Suprapubic skin (tissue), 4 donors: ENCODE measurements around the gene CDH4. TPM values are rescaled to one million over a fixed set of nuclear protein-coding genes. Genes with fewer than 3 reads are reported as not detected.

Source experiments
- DNase-seq, 2 donors: peaks; one replicate each; pipeline ENCODE4 v3.0.0-alpha.2; 2019; ENCODE audit warnings: low spot score in 2 of 2
- H3K27ac ChIP-seq: fragments of 200-600 bp; sonication (generic); one replicate; pipeline ENCODE4 v1.5.1; 2019
- H3K27me3 ChIP-seq: fragments of 200-600 bp; sonication (generic); one replicate; pipeline ENCODE4 v1.5.1; 2019
- H3K36me3 ChIP-seq: fragments of 200-600 bp; sonication (generic); one replicate; pipeline ENCODE4 v1.5.1; 2019
- H3K4me1 ChIP-seq: fragments of 200-600 bp; sonication (generic); one replicate; pipeline ENCODE4 v1.5.1; 2019
- H3K4me3 ChIP-seq: fragments of 200-600 bp; sonication (generic); one replicate; pipeline ENCODE4 v1.5.1; 2019; ENCODE audit warnings: mild to moderate bottlenecking
- H3K9me3 ChIP-seq: fragments of 200-600 bp; sonication (generic); one replicate; pipeline ENCODE4 v1.5.1; 2019
- EP300 ChIP-seq: sonication (generic); formaldehyde crosslinking; IDR thresholded peaks from one replicate; pipeline ENCODE4 v1.6.1; 2017; ENCODE audit warnings: antibody characterized with exemption
- POLR2A ChIP-seq, 2 donors: fragments of 450-650 bp; IDR thresholded peaks; one replicate each; pipeline ENCODE4 v1.6.1; 2017; ENCODE audit warnings: antibody characterized with exemption in 2 of 2, mild to moderate bottlenecking in 2 of 2, moderate library complexity in 2 of 2
- POLR2AphosphoS5 ChIP-seq, 3 donors: sonication (generic); formaldehyde crosslinking; IDR thresholded peaks; one replicate each; pipeline ENCODE4 v1.6.1; 2017; ENCODE audit warnings: antibody characterized with exemption in 3 of 3
- WGBS: methylation state at CpG from one replicate; pipeline ENCODE4 v1.1.5; 2018; 5-methylcytosine and 5-hydroxymethylcytosine counted together
- total RNA-seq, 4 donors: library from RNA; depleted of rRNA; stranded (reverse); fragments of >200 nt; gene quantifications; one replicate each; pipeline ENCODE4 v1.1.0, GENCODE V29; 2016
- TF ChIP-seq, protein P1 (sequence below), 2 donors: fragments of 200-600 bp in 1 of 2; fragments of 450-650 bp in 1 of 2; sonication (generic) in 1 of 2; IDR thresholded peaks; one replicate each; pipeline ENCODE4 v1.5.1; 2016 to 2019; ENCODE audit warnings: antibody characterized with exemption in 2 of 2, mild to moderate bottlenecking in 1 of 2, moderate library complexity in 1 of 2

The CDH4 gene
- total RNA-seq, 4 donors from 2014 or later = 0.91 to 5.9 (median 2.6) TPM

DNA sequence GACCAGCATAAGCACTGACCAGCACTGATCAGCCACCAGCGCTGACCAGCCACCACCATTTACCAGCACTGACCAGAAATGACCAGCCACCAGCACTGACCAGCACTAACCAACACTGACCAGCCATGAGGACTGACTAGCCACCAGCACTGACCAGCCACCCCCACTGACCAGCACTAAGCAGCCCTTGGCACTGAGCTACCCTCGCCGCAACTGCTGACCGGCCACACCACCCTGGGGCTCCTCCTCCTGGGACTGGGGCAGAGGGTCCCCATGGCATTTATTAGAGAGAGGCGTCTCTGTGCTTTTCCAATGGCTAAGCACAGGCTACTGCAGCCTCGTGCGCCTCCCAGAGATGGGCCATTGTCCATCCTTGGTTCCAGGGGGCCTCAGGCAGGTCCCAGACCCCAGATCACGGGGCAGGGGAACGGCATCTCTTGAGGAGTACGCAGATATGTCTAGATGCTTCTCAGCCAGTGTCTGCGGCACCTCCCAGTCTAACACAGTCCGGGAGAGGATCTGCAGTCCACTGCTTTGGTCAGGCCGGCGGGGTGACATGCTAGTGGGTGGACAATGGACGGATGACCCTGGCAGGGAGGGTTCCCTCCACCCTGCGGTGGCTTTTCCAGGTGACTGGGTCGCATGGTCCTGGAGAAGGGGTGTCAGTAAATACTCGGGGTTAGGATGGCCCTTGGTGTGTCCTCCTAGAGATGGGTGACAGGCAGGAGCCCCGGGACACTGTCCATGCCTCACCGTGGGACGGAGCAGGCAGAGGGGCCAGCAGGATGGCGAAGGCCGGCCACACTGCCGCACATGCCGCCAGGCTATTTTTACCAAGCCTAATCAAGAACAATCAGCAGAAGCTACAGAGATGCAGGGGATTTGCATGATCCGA lies 645.6 kb downstream of the CDH4 start:
- no peak for DNase-seq
- H3K9me3 ChIP-seq = no peaks in the 10 kb centered on the region
- H3K27me3 ChIP-seq = peaks cover 71% of the 10 kb centered on the region
- H3K36me3 ChIP-seq = no peaks in the 10 kb centered on the region
- 91% methylated on average over 4 of the region's 26 CpGs for WGBS
- H3K27ac ChIP-seq = no peak overlapping the region
- TF ChIP-seq EP300 (no peak), POLR2AphosphoS5 (IDR thresholded peaks at IDR 0.05) (no peak), POLR2A (IDR thresholded peaks at IDR 0.05) (no peak)
- TF ChIP-seq, protein P1, sequence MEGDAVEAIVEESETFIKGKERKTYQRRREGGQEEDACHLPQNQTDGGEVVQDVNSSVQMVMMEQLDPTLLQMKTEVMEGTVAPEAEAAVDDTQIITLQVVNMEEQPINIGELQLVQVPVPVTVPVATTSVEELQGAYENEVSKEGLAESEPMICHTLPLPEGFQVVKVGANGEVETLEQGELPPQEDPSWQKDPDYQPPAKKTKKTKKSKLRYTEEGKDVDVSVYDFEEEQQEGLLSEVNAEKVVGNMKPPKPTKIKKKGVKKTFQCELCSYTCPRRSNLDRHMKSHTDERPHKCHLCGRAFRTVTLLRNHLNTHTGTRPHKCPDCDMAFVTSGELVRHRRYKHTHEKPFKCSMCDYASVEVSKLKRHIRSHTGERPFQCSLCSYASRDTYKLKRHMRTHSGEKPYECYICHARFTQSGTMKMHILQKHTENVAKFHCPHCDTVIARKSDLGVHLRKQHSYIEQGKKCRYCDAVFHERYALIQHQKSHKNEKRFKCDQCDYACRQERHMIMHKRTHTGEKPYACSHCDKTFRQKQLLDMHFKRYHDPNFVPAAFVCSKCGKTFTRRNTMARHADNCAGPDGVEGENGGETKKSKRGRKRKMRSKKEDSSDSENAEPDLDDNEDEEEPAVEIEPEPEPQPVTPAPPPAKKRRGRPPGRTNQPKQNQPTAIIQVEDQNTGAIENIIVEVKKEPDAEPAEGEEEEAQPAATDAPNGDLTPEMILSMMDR (IDR thresholded peaks at IDR 0.05) = no peak
- no peak overlapping the region for H3K4me3 ChIP-seq
- H3K4me1 ChIP-seq = peaks cover 4% of the 10 kb centered on the region

DNA sequence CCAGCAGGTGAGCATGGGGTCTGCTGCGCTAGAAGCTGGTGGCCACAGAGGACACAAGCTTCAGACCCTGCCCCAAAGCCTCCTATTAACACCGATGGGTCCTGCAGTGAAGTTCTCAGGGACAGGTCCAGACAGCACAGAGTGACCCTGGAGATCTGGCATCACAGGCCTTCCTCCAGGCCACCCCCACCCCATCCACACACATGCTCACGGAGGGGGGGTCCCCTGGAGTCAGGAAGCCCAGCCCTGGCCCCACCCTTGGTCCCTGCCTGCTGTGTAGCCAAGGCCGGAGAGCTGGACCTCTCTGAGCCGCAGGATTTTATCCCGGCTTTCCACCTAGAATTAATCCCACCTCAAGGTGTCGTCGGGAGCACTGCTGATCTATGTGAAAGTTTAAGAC lies 646.3 kb downstream of the CDH4 start:
- WGBS = 72% methylated on average over 5 of the region's 8 CpGs
- Histone ChIP-seq H3K4me1 (peaks cover 4% of the 10 kb centered on the region), H3K9me3 (no peaks in the 10 kb centered on the region), H3K27ac (no peak overlapping the region), H3K27me3 (peaks cover 72% of the 10 kb centered on the region), H3K36me3 (no peaks in the 10 kb centered on the region), H3K4me3 (no peak overlapping the region)
- no peak for TF ChIP-seq POLR2AphosphoS5 (IDR thresholded peaks at IDR 0.05)
- no peak for TF ChIP-seq EP300
- TF ChIP-seq, protein P1 (IDR thresholded peaks at IDR 0.05) = no peak
- TF ChIP-seq POLR2A (IDR thresholded peaks at IDR 0.05) = no peak
- no peak for DNase-seq

DNA sequence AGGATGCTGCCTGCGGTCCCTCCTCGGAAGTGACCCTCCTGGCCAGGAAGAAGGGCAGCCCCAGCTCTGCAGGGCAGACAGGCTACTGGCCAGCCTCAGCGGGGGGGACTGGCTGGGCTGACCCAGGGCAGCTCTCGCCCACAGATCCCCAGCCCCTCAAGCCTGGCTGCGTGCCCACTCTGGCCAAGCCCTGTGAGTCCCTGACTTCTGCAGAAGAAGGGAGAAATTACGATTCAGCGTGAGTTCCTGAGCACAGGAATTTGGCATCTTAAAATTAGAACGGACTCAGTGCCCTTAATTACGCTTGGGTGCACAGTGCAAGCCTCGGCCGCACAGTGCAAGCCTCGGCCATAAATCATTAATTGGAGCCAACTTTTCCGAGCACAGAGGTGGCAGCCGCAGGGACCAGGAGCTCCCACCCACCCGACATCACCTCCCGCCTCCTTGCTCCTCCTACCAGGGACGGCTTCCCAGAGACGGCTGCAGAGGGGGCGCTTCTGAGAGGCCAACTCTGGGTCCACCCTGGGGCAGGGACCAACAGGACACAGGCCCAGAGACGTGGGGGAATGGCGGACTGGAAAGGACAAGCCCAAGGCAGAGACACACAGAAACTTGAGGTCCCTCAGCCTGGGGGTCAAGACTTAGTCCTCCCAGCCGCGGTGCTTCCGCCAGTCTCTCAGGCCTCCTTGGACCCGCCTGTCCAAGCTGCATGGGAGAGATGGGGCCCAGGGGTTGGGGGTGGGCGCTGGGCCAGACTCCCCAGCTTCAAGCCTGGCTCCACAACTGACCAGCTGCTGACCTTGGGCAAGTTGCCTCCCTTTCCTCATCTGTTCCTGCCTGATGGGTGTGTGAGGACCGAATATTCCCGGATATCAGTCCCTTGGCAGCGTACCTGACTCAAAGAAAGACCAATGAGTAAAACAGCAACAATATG lies 648.2 kb downstream of the CDH4 start:
- DNase-seq = no peak
- H3K27ac ChIP-seq = no peak overlapping the region
- H3K4me1 ChIP-seq = peaks cover 4% of the 10 kb centered on the region
- 88% methylated on average over 10 of the region's 29 CpGs for WGBS
- no peak overlapping the region for H3K4me3 ChIP-seq
- H3K36me3 ChIP-seq = no peaks in the 10 kb centered on the region
- H3K27me3 ChIP-seq = peaks cover 75% of the 10 kb centered on the region
- H3K9me3 ChIP-seq = no peaks in the 10 kb centered on the region
- TF ChIP-seq, protein P1 (IDR thresholded peaks at IDR 0.05) = no peak
- TF ChIP-seq POLR2AphosphoS5 (IDR thresholded peaks at IDR 0.05) (no peak), POLR2A (IDR thresholded peaks at IDR 0.05) (no peak), EP300 (no peak)

DNA sequence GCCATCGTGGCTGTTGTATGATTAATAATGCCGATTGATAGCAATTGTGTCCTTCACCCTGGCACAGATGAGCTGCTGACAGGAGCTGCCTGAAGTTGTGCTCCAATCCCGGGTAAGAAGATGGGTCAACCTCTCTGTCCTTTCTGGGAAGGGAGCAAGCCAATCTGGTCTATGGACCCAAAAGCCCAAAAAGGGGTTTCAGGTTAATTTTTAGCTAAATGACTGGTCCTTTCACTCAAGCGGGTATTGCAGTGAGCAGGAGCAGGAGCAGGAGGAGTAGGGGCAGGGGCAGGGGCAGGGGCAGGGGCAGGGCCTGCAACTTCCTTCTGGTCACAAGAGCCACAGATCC lies 648.9 kb downstream of the CDH4 start:
- 72% methylated on average over 4 of the region's 4 CpGs for WGBS

More for the DNA sequence above, 648.9 kb downstream of the CDH4 start:
- H3K9me3 ChIP-seq = no peaks in the 10 kb centered on the region
- no peak for DNase-seq
- H3K4me1 ChIP-seq = peaks cover 4% of the 10 kb centered on the region
- H3K27ac ChIP-seq = no peak overlapping the region
- H3K27me3 ChIP-seq = peaks cover 69% of the 10 kb centered on the region
- TF ChIP-seq, protein P1 (IDR thresholded peaks at IDR 0.05) = no peak
- TF ChIP-seq EP300 = no peak
- no peak for TF ChIP-seq POLR2A (IDR thresholded peaks at IDR 0.05)
- no peak for TF ChIP-seq POLR2AphosphoS5 (IDR thresholded peaks at IDR 0.05)
- H3K4me3 ChIP-seq = no peak overlapping the region
- no peaks in the 10 kb centered on the region for H3K36me3 ChIP-seq
